ENCODE measurements around the gene HLA-C.
"Not testable (repeated sequence)": the region's sequence is repeated elsewhere in the genome, so short reads cannot be mapped to it uniquely, and the experiment has no call there.

Gene HLA-C

GRCh38 chr6:31272836-31273626 lies 1.1 kb upstream of the HLA-C start:
- no peak overlapping the region for H3K4me3 ChIP-seq (ENCODE audit: low read length)
- DNase-seq (ENCODE audit: low read depth, low spot score), result no peak

GRCh38 chr6:31272436-31272835 lies 544 bp upstream of the HLA-C start:
- no peak for DNase-seq (ENCODE audit: low read depth, low spot score)
- peak overlapping the region; percentile 69 for H3K4me3 ChIP-seq (ENCODE audit: low read length)

DNA sequence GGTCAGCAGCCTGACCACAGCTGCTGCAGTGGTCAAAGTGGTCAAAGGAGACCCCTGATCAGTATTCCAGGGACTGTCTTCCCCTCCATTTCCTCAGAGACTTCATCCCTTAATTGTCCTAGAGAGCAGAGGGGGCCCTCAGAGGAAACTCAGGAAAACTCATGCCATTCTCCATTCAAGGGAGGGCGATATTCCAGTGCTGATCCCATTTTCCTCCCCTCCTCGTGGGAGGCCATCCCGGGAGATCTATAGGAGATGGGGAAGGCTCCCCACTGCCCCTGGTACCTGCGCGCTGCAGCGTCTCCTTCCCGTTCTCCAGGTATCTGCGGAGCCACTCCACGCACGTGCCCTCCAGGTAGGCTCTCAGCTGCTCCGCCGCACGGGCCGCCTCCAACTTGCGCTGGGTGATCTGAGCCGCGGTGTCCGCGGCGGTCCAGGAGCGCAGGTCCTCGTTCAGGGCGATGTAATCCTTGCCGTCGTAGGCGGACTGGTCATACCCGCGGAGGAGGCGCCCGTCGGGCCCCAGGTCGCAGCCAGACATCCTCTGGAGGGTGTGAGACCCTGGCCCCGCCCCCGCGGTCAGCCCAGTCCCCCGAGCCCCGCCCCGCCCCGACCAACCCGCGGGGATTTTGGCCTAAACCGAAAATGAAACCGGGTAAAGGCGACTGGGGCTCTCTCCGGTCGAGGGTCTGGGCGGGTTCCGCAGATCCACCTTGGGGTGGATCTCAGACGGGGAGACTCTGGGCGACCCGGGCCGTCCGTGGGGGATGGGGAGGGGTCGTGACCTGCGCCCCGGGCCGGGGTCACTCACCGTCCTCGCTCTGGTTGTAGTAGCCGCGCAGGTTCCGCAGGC lies 878 bp downstream of the HLA-C start:
- H3K4me3 ChIP-seq (ENCODE audit: low read length), result peak overlapping the region; percentile 69
- DNase-seq (ENCODE audit: low read depth, low spot score), result no peak

DNA sequence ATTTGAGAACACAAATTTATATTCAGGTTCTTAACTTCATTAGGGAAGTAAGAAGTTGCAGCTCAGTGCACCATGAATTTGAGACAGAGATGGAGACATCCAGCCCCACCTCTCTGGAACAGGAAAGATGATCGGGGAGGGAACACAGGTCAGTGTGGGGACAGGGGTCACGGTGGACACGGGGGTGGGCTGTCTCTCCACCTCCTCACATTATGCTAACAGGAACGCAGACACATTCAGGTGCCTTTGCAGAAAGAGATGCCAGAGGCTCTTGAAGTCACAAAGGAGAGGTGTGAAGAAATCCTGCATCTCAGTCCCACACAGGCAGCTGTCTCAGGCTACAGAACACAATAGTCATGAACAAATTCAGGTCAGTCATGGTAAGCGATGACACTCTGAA lies 3.1 kb downstream of the HLA-C start:
- H3K4me3 ChIP-seq (ENCODE audit: low read length), result no peak overlapping the region
- DNase-seq (ENCODE audit: low read depth, low spot score), result no peak

DNA sequence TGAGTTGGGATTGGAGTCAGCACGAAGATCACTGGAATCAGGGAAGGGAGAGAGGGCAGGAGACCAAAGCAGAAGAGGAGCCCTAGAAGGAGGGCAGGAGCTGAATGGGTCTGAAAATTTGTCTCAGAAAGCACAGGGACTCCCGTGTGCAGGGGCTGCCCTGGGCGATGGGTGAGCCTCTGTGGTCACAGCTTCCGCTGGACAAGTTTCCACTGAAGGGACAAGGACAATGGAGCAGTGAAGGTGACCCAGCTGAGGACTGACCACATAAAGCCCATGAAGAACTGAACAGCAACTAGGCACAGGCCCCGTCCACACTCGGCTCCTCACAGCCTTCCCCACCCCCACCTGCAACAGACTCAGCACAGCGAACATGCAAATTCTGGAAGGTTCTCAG lies 3.5 kb downstream of the HLA-C start:
- H3K4me3 ChIP-seq (ENCODE audit: low read length), result no peak overlapping the region
- no peak for DNase-seq (ENCODE audit: low read depth, low spot score)

GRCh38 chr6:31267651-31268368 lies 4.1 kb downstream of the HLA-C start:
- no peak overlapping the region for H3K4me3 ChIP-seq (ENCODE audit: low read length)
- DNase-seq (ENCODE audit: low read depth, low spot score), result no peak

- H3K4me3 ChIP-seq (ENCODE audit: low read length), result no peak overlapping the region
- DNase-seq (ENCODE audit: low read depth, low spot score), result no peak
Measured at GRCh38 chr6:31266567-31267360, 5.1 kb downstream of the HLA-C start.

DNA sequence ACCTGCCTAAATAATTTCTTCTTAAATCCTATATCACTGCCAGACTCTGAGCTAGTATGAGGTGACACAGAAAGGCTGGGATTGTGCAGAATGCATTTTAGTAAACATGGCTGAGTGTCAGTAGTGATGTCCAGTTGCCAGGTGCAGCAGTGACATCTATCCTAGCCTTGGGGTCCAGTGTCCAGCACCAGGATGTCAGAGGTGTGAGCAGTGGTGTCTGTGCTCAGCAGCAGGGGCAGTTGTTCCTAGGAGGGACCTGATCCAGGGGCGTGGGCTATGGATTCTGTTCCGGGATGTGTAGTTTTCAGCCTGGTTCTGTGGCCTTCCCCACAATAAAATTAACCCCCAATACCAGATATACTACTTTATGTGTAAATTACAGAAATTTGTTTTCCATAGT lies 6.0 kb downstream of the HLA-C start:
- DNase-seq (ENCODE audit: low read depth, low spot score), result no peak
- no peak overlapping the region for H3K4me3 ChIP-seq (ENCODE audit: low read length)

GRCh38 chr6:31263346-31263933 lies 8.5 kb downstream of the HLA-C start:
- not testable (repeated sequence) for H3K4me3 ChIP-seq (ENCODE audit: low read length); DNase-seq (ENCODE audit: low read depth, low spot score)

GRCh38 chr6:31259995-31260394 lies 11.9 kb downstream of the HLA-C start:
- peak; percentile 29 for DNase-seq (ENCODE audit: low read depth, low spot score)
- not testable (repeated sequence) for H3K4me3 ChIP-seq (ENCODE audit: low read length)

DNA sequence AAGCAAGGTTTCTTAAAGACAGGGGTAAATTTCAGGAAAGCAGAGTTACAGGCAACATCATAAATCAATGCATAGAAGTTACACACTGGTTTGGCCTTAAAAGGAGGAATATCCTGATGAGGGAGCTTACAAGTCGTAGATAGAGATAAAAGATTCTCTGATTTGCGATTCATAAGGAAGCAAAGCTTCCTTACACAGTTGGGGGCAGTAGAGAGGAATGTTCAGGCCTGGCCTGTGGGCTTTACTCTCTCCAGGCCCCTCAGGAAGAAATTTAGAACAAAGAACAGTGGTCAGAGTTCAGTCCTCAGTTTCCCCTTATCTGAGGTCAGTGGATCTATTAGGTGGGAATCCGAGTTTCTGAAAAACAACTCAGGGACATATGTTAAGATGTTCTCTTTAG lies 19.3 kb downstream of the HLA-C start:
- no peak overlapping the region for H3K4me3 ChIP-seq (ENCODE audit: low read length)
- no peak for DNase-seq (ENCODE audit: low read depth, low spot score)

DNA sequence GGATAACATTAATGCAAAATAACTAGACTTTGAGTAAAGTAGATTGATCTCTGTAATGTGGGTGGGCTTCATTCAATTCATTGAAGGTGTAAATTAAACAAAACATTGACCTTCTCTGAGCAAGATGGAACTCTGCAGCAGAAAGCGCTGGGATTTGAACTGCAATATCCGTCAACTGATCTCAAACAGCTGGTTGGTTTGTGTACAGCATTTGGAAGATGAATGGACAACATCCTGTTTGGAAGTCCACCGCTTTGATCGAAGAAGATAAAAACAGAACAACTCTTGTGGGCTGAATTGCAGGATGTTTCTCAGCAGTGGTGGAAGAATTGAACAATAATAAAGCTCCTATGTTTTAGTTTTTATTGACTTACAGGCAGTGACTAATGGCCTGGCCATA lies 20.6 kb downstream of the HLA-C start:
- no peak for DNase-seq (ENCODE audit: low read depth, low spot score)

DNA sequence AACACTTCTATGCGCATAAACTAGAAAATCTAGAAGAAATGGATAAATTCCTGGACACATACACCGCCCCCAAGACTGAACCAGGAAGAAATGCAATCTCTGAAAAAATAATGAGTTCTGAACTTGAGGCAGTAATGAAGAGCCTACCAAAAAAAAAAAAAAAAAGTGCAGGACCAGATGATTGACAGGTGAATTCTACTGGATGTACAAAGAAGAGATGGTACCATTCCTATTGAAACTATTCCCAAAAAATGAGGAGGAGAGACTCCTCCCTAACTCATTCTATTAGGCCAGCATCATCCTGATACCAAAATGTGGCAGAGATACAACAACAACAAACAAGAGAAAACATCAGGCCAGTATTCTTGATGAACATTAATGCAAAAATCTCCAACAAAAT lies 22.7 kb downstream of the HLA-C start:
- H3K4me3 ChIP-seq (ENCODE audit: low read length), result no peak overlapping the region
- DNase-seq (ENCODE audit: low read depth, low spot score), result no peak

More for the DNA sequence above, 20.6 kb downstream of the HLA-C start:
- H3K4me3 ChIP-seq (ENCODE audit: low read length), result no peak overlapping the region

DNA sequence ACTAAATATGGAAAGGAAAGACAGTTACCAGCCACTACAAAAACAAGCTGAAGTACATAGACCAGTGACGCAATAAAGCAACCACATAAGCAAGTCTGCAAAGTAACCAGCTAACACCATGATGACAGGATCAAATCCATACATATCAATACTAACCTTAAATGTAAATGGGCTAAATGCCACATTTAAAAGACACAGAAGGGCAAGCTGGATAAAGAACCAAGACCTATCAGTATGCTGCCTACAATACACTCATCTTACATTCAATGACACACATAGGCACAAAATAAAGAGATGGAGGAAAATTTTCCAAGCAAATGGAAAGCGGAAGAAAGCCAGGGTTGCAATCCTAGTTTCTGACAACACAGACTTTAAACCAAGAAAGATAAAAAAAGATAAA lies 24.1 kb downstream of the HLA-C start:
- DNase-seq (ENCODE audit: low read depth, low spot score), result no peak
- no peak overlapping the region for H3K4me3 ChIP-seq (ENCODE audit: low read length)

- no peak overlapping the region for H3K4me3 ChIP-seq (ENCODE audit: low read length)
Measured at GRCh38 chr6:31246051-31246521, 25.8 kb downstream of the HLA-C start.

DNA sequence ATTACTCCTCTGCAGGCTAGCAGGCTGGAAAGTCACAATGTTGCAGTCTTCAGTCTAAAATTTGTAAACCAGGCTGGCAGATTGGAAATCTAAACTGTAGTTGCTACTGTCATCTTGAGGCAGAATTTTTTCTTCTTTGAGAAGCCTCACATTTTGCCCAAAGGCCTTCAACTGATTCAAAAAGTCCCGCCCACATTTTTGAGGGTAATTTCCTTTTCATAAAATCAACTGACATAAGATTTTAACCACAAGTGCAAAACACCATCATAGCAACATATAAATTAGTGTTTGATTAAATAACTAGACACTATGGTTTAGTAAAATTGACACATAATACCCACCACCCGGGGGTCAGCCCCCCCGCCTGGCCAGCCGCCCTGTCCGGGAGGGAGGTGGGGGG lies 28.4 kb downstream of the HLA-C start:
- H3K4me3 ChIP-seq (ENCODE audit: low read length), result no peak overlapping the region

More at GRCh38 chr6:31246051-31246521, 25.8 kb downstream of the HLA-C start:
- DNase-seq (ENCODE audit: low read depth, low spot score), result no peak

GRCh38 chr6:31239854-31240253 lies 32.0 kb downstream of the HLA-C start:
- H3K4me3 ChIP-seq (ENCODE audit: low read length), result no peak overlapping the region
- DNase-seq (ENCODE audit: low read depth, low spot score), result no peak

More for the DNA sequence above, 28.4 kb downstream of the HLA-C start:
- DNase-seq (ENCODE audit: low read depth, low spot score), result peak; percentile 23

DNA sequence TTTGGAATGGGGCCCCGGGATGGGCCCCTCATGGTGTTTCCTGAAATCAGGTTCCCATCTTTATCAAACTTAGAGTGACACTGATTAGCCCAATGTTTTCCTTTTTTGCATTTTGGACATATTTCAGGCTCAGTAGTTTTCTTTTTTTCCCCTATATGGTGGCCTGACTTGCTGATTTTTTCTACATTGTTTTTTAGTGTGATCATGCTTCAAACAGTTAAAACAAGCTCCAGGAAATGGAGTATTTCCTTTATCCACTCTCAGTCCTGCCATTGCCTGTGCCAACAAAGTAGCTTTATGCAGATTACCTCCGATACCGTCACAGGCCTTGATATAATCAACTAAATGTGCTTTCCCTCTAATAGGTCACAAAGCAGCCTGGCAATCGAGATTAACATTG lies 37.8 kb downstream of the HLA-C start:
- not testable (repeated sequence) for H3K4me3 ChIP-seq (ENCODE audit: low read length); DNase-seq (ENCODE audit: low read depth, low spot score)
